Mesodermal cell (in vitro differentiated cells): ENCODE measurements around the gene TEAD1.
A peak's percentile ranks its signal among the peaks of the same experiment; 100 is the strongest.

Experiments used
- H3K27ac ChIP-seq: 2 replicates; pipeline ENCODE4 v1.7.0; 2013; ENCODE audit warnings: mild to moderate bottlenecking, low read depth, low read length, moderate library complexity; ENCODE audit not compliant: severe bottlenecking
- H3K36me3 ChIP-seq: 2 replicates; pipeline ENCODE4 v1.7.1; 2013; ENCODE audit warnings: mild to moderate bottlenecking, low read length, moderate library complexity; ENCODE audit not compliant: control insufficient read depth, insufficient read depth
- H3K4me1 ChIP-seq: one replicate; pipeline ENCODE4 v1.7.1; 2013; ENCODE audit warnings: mild to moderate bottlenecking, low read length; ENCODE audit not compliant: insufficient read depth, control insufficient read depth, poor library complexity, severe bottlenecking
- H3K4me3 ChIP-seq: 2 replicates; pipeline ENCODE4 v1.7.0; 2013; ENCODE audit warnings: low read length, control low read depth, mild to moderate bottlenecking; ENCODE audit not compliant: insufficient read depth, poor library complexity, severe bottlenecking; ENCODE audit errors: extremely low read depth
- H3K9me3 ChIP-seq: 2 replicates; pipeline ENCODE4 v1.7.1; 2013; ENCODE audit warnings: mild to moderate bottlenecking, low read length, moderate library complexity; ENCODE audit not compliant: control insufficient read depth
- WGBS, 2 experiments: methylation state at CpG; one replicate each; pipeline ENCODE4 v1.1.5; 2013; ENCODE audit warnings: missing lambda C conversion rate in 2 of 2; ENCODE audit not compliant: insufficient coverage in 2 of 2; 5-methylcytosine and 5-hydroxymethylcytosine counted together

The TEAD1 gene

DNA sequence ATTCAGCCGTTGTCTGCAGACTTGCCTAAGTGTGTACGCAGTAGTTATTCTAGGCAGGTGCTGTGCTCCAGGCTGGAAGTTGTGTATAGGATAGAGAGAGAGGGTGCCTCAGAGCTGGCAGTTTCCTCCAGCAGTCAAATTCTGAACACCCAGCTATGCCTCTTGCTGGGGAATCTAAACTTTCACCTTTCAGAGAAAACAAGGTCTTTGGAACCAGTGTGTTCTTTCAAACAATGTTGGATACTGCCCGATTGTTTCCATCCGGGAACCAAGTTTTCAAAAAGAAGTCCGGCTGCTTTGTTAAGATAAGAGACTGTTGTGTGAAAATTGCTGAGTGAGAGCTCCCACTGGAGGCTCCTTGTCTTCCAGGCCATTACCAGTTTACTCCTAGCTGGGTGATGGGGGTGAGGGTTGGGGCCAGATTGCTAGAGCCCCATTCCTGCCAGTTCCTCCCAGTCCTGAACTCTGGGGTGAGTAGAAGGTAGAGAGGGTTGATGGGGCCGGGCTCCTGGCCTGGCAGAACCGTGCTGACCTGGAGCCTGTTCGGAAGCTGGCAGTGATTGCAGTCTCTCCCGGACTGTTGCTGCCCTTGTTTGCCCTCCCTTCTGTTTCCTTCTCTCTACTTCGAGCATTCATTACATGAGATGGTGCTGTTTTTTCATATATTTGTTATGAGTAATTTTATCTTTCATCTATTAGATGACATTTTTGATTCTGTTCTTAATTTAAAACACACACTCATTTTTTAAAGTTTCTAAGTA, 150.2 kb downstream of the TEAD1 start:
- H3K27ac ChIP-seq, result peak overlapping the region; percentile 7
- H3K4me1 ChIP-seq, result peaks cover 51% of the 10 kb centered on the region
- H3K9me3 ChIP-seq, result no peaks in the 10 kb centered on the region
- H3K4me3 ChIP-seq, result no peak overlapping the region
- H3K36me3 ChIP-seq, result peaks cover 44% of the 10 kb centered on the region
- 86 to 94% methylated on average over 5 to 7 of the region's 10 CpGs for WGBS, 2 experiments

DNA sequence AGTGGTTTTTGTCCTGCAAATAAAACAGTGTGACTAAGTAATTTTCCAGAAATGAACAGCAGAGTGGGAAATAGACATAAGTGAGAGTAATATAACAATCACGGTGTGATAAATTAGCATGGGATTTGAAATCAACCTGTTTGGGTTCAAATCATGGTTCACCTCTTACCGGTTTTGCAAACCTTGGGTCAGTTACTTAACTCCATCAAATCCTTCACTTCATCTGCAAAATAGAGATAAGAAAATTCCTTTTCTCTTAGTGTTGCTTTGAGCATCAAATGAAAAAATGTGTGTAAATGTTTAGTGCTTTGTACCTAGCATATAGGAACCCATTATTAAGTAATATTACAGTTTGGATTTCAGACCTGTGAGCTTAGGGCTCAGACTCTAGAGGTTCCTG, 152.2 kb downstream of the TEAD1 start:
- Histone ChIP-seq H3K4me1 (peaks cover 52% of the 10 kb centered on the region), H3K4me3 (no peak overlapping the region), H3K27ac (peak overlapping the region; percentile 90), H3K36me3 (peaks cover 43% of the 10 kb centered on the region), H3K9me3 (no peaks in the 10 kb centered on the region)
- 100% methylated on average over 1 of the region's 2 CpGs; no CpG with 5 or more reads in 1 of the 2 experiments for WGBS, 2 experiments

DNA sequence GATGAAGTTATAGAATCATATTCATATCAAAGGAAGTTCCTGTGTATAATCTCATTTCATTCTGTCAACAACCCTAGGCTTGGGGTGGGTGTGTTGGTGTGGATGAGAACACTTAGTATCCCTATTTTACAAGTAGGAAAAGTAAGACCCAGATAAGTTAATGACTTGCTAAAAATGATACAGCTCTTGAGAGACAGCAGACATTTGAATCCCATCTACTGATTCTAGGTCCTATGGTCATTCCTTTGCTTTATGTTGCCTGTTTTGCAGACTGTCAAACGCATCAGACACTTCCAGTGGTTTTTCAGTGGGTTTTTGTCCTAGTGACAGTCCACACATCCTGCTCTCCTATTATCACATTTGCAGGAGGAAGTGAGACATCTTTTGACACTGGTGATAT, 153.1 kb downstream of the TEAD1 start:
- peaks cover 42% of the 10 kb centered on the region for H3K36me3 ChIP-seq
- peaks cover 52% of the 10 kb centered on the region for H3K4me1 ChIP-seq
- 67 to 100% methylated on average over 1 of the region's 1 CpG for WGBS, 2 experiments
- H3K4me3 ChIP-seq, result peak overlapping the region; percentile 22
- H3K27ac ChIP-seq, result peak overlapping the region; percentile 90
- no peaks in the 10 kb centered on the region for H3K9me3 ChIP-seq

DNA sequence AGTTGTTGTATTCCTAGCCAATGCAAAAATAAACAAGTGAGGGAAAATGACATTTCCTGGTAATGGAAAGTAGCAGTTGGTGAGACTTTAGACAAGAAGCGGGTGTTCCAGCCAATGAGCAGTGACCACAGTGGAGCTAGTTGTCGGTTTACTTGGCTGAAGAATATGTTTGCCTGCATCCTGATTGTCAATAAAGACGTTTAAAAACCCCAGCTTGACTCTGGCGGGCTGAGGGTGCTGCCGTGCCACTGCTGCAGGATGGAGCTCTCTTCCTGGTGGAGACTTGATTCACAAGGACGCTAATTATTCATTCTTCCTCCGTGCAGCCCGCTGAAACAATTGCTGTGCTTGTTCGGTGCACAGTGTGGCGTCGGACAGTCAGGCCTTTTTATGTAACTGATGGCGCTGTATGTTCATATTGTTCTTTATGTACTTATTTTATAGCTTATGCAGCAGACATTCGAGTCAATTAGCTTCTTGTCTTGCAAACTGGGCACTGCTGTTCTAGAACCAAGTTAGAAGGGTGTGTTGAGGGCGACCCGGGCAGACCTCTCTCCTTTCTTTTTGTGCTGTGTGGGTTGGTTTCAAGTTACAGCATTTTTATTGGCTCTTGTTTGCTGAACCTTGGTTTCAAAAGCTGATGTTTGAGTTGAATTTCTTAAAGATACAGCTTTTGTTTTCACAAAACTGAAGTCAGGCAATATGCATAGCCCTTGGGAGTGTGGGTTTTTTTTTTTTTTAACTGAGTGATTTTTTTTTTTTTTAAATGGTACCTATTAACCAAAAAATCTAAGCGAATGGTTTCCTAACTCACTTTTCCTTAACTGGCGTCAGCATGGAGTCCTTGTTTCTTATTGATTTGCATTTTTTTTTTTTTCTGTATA, 153.9 kb downstream of the TEAD1 start:
- H3K9me3 ChIP-seq, result no peaks in the 10 kb centered on the region
- WGBS, 2 experiments, result 7 to 8% methylated on average over 10 to 13 of the region's 17 CpGs
- H3K4me3 ChIP-seq, result peak overlapping the region; percentile 22
- H3K36me3 ChIP-seq, result peaks cover 43% of the 10 kb centered on the region
- peaks cover 52% of the 10 kb centered on the region for H3K4me1 ChIP-seq
- H3K27ac ChIP-seq, result peak overlapping the region; percentile 90

DNA sequence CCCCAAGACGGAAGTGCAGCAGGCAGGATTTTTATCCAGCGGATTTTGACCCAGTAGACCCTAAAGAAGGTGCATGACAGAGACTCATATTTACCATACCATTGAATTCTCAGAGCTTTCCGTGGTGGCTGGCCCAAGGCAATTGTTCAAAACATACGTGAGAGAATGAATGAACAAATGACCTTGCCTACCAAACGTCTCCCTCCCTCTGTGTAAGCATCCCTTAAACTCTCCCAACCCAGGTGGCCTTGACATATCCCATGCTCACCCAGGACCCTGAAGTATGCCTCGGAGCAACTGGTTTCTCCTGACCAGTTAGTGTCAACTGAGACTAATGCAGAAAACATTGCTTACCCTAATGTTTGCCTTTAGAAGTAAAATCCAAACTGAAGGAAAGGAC, 154.9 kb downstream of the TEAD1 start:
- Histone ChIP-seq H3K4me1 (peaks cover 47% of the 10 kb centered on the region), H3K27ac (peak overlapping the region; percentile 90), H3K36me3 (peaks cover 41% of the 10 kb centered on the region), H3K4me3 (no peak overlapping the region), H3K9me3 (no peaks in the 10 kb centered on the region)
- 61 to 67% methylated on average over 5 of the region's 6 CpGs for WGBS, 2 experiments

DNA sequence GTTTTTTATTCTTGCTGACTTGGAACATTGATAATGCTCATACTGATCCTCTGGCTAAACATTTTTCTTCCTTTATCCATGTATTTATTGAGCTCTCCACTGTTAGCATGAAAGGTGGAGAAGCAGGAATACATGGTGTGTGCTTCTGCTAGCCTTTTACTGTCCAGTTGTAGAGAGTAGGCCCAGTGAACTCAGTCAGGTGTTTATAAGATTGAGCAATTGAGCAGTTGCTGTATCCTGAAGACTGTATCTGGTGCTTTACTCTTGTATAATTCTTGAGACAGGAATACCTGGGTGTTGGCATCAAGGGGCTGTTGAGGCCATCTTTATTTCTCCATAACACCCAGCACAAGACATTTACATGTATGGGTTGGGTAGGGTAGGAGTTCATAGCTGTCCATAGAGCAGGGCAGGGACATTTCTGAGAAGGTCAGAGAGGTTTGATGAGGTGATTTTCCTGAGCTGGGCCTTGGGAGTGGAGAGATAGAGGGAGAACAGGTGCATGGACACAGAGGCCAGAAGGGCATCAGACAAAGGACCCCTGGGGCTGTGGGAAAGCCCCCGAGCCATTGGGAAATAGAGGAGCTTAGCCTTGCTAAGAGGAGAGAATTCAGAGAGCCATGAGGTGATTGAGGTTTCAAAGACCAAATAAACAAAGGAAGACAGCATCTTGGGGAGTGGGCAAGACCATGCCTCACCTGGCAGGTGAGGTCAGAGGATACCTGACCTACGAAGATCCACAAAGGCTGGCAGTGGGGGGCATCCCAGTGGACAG, 155.5 kb downstream of the TEAD1 start:
- H3K4me3 ChIP-seq, result no peak overlapping the region
- H3K4me1 ChIP-seq, result peaks cover 41% of the 10 kb centered on the region
- no peaks in the 10 kb centered on the region for H3K9me3 ChIP-seq
- H3K36me3 ChIP-seq, result peaks cover 41% of the 10 kb centered on the region
- peak overlapping the region; percentile 90 for H3K27ac ChIP-seq
- 85 to 96% methylated on average over 2 of the region's 2 CpGs for WGBS, 2 experiments

DNA sequence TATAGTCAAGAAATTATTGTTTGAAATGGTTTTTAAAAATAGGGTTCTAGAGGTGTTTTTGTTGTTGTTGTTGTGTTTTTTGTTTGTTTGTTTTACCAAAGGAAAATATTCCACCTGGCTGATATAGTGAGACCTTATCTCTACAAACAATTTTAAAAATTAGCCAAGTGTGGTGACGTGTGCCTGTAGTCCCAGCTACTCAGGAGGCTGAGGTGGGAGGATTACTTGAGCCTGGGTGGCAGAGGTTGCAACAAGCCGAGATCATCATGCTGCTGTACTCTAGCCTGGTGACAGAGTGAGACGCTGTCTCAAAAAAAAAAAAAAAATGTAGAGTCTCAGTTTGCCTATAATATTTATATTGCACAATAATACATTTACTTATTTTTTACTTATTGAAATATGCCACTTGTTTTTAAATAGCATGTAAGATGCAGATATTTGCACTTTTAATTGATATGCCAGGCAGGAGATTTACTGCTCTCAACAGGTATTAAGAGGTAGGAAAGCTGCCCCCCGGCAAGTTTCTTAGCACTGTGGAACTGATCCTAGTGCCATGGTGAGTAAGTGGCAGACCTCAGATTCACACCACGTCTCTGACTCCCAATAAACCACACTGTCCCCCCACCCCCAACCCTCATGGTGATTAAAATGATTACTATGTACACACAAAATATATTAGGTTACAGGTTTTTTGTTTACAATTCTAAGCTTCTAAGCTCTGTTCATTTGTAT, 157.4 kb downstream of the TEAD1 start:
- Histone ChIP-seq H3K4me3 (no peak overlapping the region), H3K9me3 (no peaks in the 10 kb centered on the region), H3K4me1 (peaks cover 29% of the 10 kb centered on the region), H3K36me3 (peaks cover 56% of the 10 kb centered on the region), H3K27ac (no peak overlapping the region)
- 94% methylated on average over 3 of the region's 5 CpGs; no CpG with 5 or more reads in 1 of the 2 experiments for WGBS, 2 experiments

DNA sequence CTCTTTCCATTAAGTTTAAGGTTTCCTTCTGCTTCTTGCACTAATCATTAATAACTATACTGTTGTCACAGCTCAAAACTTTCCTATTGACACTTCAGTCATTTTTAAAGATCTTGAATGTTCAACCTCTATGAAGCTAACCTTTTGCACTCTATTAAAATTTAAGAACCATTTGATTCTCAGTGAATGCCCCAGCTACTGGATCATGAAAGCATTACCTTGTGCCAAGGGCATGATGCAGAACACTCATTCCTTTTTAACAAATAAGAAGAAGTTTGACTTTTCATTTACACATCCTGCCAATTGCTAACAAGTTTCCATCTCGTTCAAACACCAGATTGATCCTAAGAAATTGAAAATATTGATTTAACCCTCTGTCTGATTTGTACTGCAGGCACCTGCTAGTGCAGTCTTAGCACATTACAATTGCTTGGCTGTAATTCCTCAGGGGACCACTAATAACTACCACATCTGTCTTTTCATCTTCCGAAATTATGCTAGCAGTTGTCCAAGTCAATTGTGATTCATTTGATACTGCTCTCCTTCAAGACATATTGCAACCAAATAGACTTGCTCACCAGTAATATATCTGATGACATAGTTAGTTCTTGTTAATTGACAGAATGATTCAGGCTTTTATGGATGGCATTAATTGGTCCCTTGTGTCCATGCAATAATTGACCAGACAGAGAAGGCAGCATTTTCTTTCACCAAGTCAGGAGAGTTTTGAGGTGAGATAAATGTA, 158.4 kb downstream of the TEAD1 start:
- no peaks in the 10 kb centered on the region for H3K9me3 ChIP-seq
- no peak overlapping the region for H3K27ac ChIP-seq
- WGBS, 2 experiments, result 86 to 100% methylated on average over 1 to 2 of the region's 2 CpGs
- no peak overlapping the region for H3K4me3 ChIP-seq
- peaks cover 19% of the 10 kb centered on the region for H3K4me1 ChIP-seq
- H3K36me3 ChIP-seq, result peaks cover 57% of the 10 kb centered on the region

DNA sequence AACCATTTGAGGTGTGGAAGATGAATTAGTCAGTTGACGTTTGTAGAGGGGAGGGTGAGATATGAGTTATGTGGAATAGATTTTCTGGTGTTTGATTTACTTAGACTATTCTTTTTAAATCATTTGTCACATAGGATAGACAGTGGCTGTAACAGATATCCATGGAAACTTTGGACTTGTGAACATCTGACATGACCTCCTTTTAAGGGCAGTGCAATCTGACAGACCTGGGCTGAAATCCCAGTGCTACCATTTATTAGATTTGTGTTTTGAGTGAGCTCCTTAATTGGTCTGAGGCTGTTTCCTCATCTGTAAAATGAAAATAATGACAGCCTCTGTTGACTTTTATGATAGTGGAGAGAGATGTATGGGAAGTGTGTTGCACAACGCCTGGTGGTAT, 159.9 kb downstream of the TEAD1 start:
- H3K27ac ChIP-seq, result no peak overlapping the region

More for the DNA sequence above, 159.9 kb downstream of the TEAD1 start:
- Histone ChIP-seq H3K36me3 (peaks cover 60% of the 10 kb centered on the region), H3K9me3 (no peaks in the 10 kb centered on the region), H3K4me3 (no peak overlapping the region), H3K4me1 (peaks cover 6% of the 10 kb centered on the region)
- 100% methylated on average over 1 of the region's 2 CpGs for WGBS, 2 experiments
